H1 (cell line): ENCODE data around the gene KRT32. TPM values are rescaled to one million over a fixed set of nuclear protein-coding genes. Genes with fewer than 3 reads are reported as not detected.

Experiments used
- CTCF ChIA-PET: fragments of 300-600 bp; sonication (Branson Sonifier 250); formaldehyde crosslinking; loops from one replicate; lab custom pipeline; 2021; ENCODE audit not compliant: partially characterized antibody; lab: Charles Lee
- POLR2A ChIA-PET: fragments of 300-600 bp; sonication (Branson Sonifier 250); formaldehyde crosslinking; loops from one replicate; lab custom pipeline; 2021; ENCODE audit warnings: inconsistent platforms; ENCODE audit not compliant: partially characterized antibody; lab: Charles Lee
- DNase-seq, 2 experiments: peaks; one replicate each; pipeline versions ENCODE4 v3.0.0 to v3.0.0-alpha.2; 2010 to 2022; ENCODE audit warnings: low spot score in 2 of 2, low read depth in 1 of 2, mixed read lengths in 1 of 2
- FAIRE-seq: peaks from 2 replicates; lab custom pipeline; 2011; peaks lifted over from hg19 to GRCh38; lab: Jason Lieb, UNC
- H2AFZ ChIP-seq: 2 replicates; pipeline ENCODE4 v1.8.1; 2012; ENCODE audit warnings: low read length, inconsistent platforms
- H2AK5ac ChIP-seq: 2 replicates; pipeline ENCODE4 v1.6.1; 2013; ENCODE audit warnings: low read depth, low read length
- H2BK120ac ChIP-seq: replicated peaks from 2 replicates; pipeline ENCODE3; 2013; ENCODE audit warnings: low read depth, low read length, inconsistent platforms
- H2BK12ac ChIP-seq: 2 replicates; pipeline ENCODE4 v1.6.1; 2013; ENCODE audit warnings: low read depth, low read length
- H2BK15ac ChIP-seq: 2 replicates; pipeline ENCODE4 v1.6.1; 2013; ENCODE audit warnings: low read length
- H2BK20ac ChIP-seq: 2 replicates; pipeline ENCODE4 v1.6.1; 2013; ENCODE audit warnings: low read length
- H2BK5ac ChIP-seq: 2 replicates; pipeline ENCODE4 v1.6.1; 2013; ENCODE audit warnings: low read depth, low read length
- H3K14ac ChIP-seq: 2 replicates; pipeline ENCODE4 v1.6.1; 2013; ENCODE audit warnings: inconsistent platforms; ENCODE audit not compliant: insufficient read length
- H3K18ac ChIP-seq: 2 replicates; pipeline ENCODE4 v1.6.1; 2013; ENCODE audit warnings: low read length; ENCODE audit errors: extremely low read depth
- H3K23ac ChIP-seq: 2 replicates; pipeline ENCODE4 v1.6.1; 2013; ENCODE audit warnings: inconsistent platforms; ENCODE audit not compliant: insufficient read length
- H3K23me2 ChIP-seq: 2 replicates; pipeline ENCODE4 v1.6.1; 2013; ENCODE audit warnings: low read depth, low read length
- H3K27ac ChIP-seq: 2 replicates; pipeline ENCODE4 v1.6.1; 2011; ENCODE audit warnings: low read depth, low read length, inconsistent platforms
- H3K27me3 ChIP-seq, 4 experiments: replicated peaks in 1 of 4; 1 replicate in 1 of 4; 2 replicates in 3 of 4; pipeline versions ENCODE4 v1.6.1 to v1.8.1; 2011 to 2013; ENCODE audit warnings: low read length in 3 of 4, mild to moderate bottlenecking in 3 of 4, inconsistent platforms in 2 of 4, mixed read lengths in 2 of 4, moderate library complexity in 1 of 4; ENCODE audit not compliant: control insufficient read depth in 3 of 4, insufficient read depth in 3 of 4; ENCODE audit errors: extremely low read depth in 1 of 4
- H3K36me3 ChIP-seq, 4 experiments: 2 replicates each; pipeline versions ENCODE4 v1.6.1 to v1.8.1; 2011 to 2013; ENCODE audit warnings: mild to moderate bottlenecking in 4 of 4, low read length in 3 of 4, moderate library complexity in 2 of 4, control low read depth in 1 of 4, inconsistent platforms in 1 of 4; ENCODE audit not compliant: insufficient read depth in 4 of 4, control insufficient read depth in 2 of 4
- H3K4ac ChIP-seq: replicated peaks from 2 replicates; pipeline ENCODE3; 2013; ENCODE audit warnings: low read length, low read depth, mixed read lengths, inconsistent platforms; ENCODE audit not compliant: insufficient read length
- H3K4me1 ChIP-seq, 4 experiments: replicated peaks in 1 of 4; 1 replicate in 1 of 4; 2 replicates in 3 of 4; pipeline versions ENCODE4 v1.6.1 to v1.8.1; 2011 to 2013; ENCODE audit warnings: low read length in 3 of 4, inconsistent platforms in 2 of 4, mixed read lengths in 1 of 4; ENCODE audit not compliant: insufficient read depth in 4 of 4, control insufficient read depth in 3 of 4
- H3K4me2 ChIP-seq, 2 experiments: 2 replicates each; pipeline versions ENCODE4 v1.6.1 to v1.8.1; 2011 to 2013; ENCODE audit warnings: low read depth in 2 of 2, low read length in 2 of 2, control low read depth in 1 of 2, inconsistent platforms in 1 of 2, mild to moderate bottlenecking in 1 of 2; ENCODE audit not compliant: insufficient read depth in 1 of 2
- H3K4me3 ChIP-seq, 4 experiments: fragments of 200-600, 300-600 bp in 1 of 4; sonication (generic), shearing (Covaris generic), sonication (Bioruptor Twin) in 1 of 4; 2 replicates each; pipeline versions ENCODE4 v1.5.1 to v1.8.1; 2011 to 2016; ENCODE audit warnings: low read length in 4 of 4, low read depth in 3 of 4, control low read depth in 2 of 4, inconsistent platforms in 2 of 4, mild to moderate bottlenecking in 2 of 4, mixed read lengths in 1 of 4, moderate library complexity in 1 of 4; ENCODE audit not compliant: insufficient read depth in 2 of 4; ENCODE audit errors: extremely low read depth in 1 of 4
- H3K56ac ChIP-seq: replicated peaks from 2 replicates; pipeline ENCODE3; 2013; ENCODE audit warnings: low read depth, mild to moderate bottlenecking, mixed read lengths, low read length, inconsistent platforms; ENCODE audit not compliant: insufficient read length
- H3K79me1 ChIP-seq: 2 replicates; pipeline ENCODE4 v1.6.1; 2013; ENCODE audit warnings: low read depth, low read length, control low read depth
- H3K79me2 ChIP-seq, 2 experiments: 2 replicates each; pipeline versions ENCODE4 v1.6.1 to v1.8.1; 2012 to 2013; ENCODE audit warnings: low read length in 2 of 2, mild to moderate bottlenecking in 2 of 2, inconsistent platforms in 1 of 2; ENCODE audit not compliant: insufficient read depth in 2 of 2, control insufficient read depth in 1 of 2
- H3K9ac ChIP-seq, 4 experiments: replicated peaks in 1 of 4; 1 replicate in 1 of 4; 2 replicates in 3 of 4; pipeline versions ENCODE4 v1.6.1 to v1.8.1; 2011 to 2013; ENCODE audit warnings: low read depth in 3 of 4, low read length in 3 of 4, control low read depth in 2 of 4, mild to moderate bottlenecking in 2 of 4, moderate library complexity in 2 of 4, inconsistent platforms in 1 of 4; ENCODE audit errors: extremely low read depth in 1 of 4
- H3K9me3 ChIP-seq, 2 experiments: 2 replicates each; pipeline versions ENCODE4 v1.6.1 to v1.8.1; 2012 to 2013; ENCODE audit warnings: mild to moderate bottlenecking in 2 of 2, moderate library complexity in 2 of 2, control low read depth in 1 of 2, inconsistent platforms in 1 of 2, low read depth in 1 of 2, low read length in 1 of 2, mixed read lengths in 1 of 2; ENCODE audit not compliant: insufficient read depth in 2 of 2
- H4K20me1 ChIP-seq, 2 experiments: replicated peaks in 1 of 2; 2 replicates each; pipeline versions ENCODE3 to v1.8.1; 2011 to 2013; ENCODE audit warnings: inconsistent platforms in 2 of 2, low read length in 2 of 2, mild to moderate bottlenecking in 1 of 2; ENCODE audit not compliant: insufficient read depth in 2 of 2, control insufficient read depth in 1 of 2
- H4K5ac ChIP-seq: 2 replicates; pipeline ENCODE4 v1.6.1; 2013; ENCODE audit warnings: low read length, low read depth, mixed read lengths, inconsistent platforms; ENCODE audit not compliant: insufficient read length
- H4K8ac ChIP-seq: 2 replicates; pipeline ENCODE4 v1.8.0; 2013; ENCODE audit warnings: mild to moderate bottlenecking, moderate library complexity, low read length, inconsistent platforms; ENCODE audit not compliant: insufficient read depth; ENCODE audit errors: extremely low read depth
- H4K91ac ChIP-seq: replicated peaks from 2 replicates; pipeline ENCODE3; 2013; ENCODE audit warnings: low read length, mixed read lengths, inconsistent platforms; ENCODE audit not compliant: insufficient read length
- CBX8 ChIP-seq: fragments of 300-800, 300-1000 bp; sonication (generic); IDR thresholded peaks from 2 replicates; pipeline ENCODE4 v1.7.1; 2016; ENCODE audit warnings: low read depth, low read length, borderline replicate concordance
- CREB1 ChIP-seq: IDR thresholded peaks from 2 replicates; pipeline ENCODE4 v1.6.1; 2012; ENCODE audit warnings: inconsistent platforms
- HDAC2 ChIP-seq, 2 experiments: fragments of 300-600 bp in 1 of 2; sonication (generic) in 1 of 2; IDR thresholded peaks; 2 replicates each; pipeline ENCODE4 v1.6.1; 2011 to 2012; ENCODE audit warnings: low read depth in 2 of 2, low read length in 2 of 2, mild to moderate bottlenecking in 2 of 2, moderate library complexity in 2 of 2, borderline replicate concordance in 1 of 2, inconsistent platforms in 1 of 2
- KDM1A ChIP-seq: fragments of 200-600, 300-600 bp; sonication (generic); IDR thresholded peaks from 2 replicates; pipeline ENCODE4 v1.7.1; 2016; ENCODE audit warnings: mild to moderate bottlenecking, low read length, borderline replicate concordance
- KDM5A ChIP-seq: fragments of 200-600 bp; IDR thresholded peaks from 2 replicates; pipeline ENCODE4 v1.7.1; 2012; ENCODE audit warnings: mild to moderate bottlenecking, low read length, inconsistent platforms, mixed read lengths
- RAD21 ChIP-seq, 2 experiments: IDR thresholded peaks in 1 of 2; conservative IDR thresholded peaks in 1 of 2; 2 replicates each; pipeline ENCODE4 v1.6.1; 2011; ENCODE audit warnings: low read depth in 2 of 2, low read length in 2 of 2, improper control_type of control experiment in 1 of 2, inconsistent platforms in 1 of 2, mild to moderate bottlenecking in 1 of 2, moderate library complexity in 1 of 2
- SAP30 ChIP-seq: fragments of 300-600 bp; sonication (generic); IDR thresholded peaks from 2 replicates; pipeline ENCODE4 v1.7.1; 2012; ENCODE audit warnings: low read length, moderate library complexity, mild to moderate bottlenecking, inconsistent platforms; ENCODE audit not compliant: insufficient read depth, insufficient replicate concordance
- SRF ChIP-seq: IDR thresholded peaks from 2 replicates; pipeline ENCODE4 v1.6.1; 2011; ENCODE audit warnings: mild to moderate bottlenecking, low read depth, low read length, moderate library complexity
- WGBS, 2 experiments: shearing (Covaris generic) in 1 of 2; methylation state at CpG; one replicate each; pipeline versions ENCODE4 v1.1.6 to v1.1.7; 2013 to 2015; ENCODE audit warnings: low lambda C conversion rate in 2 of 2, mixed read lengths in 2 of 2, inconsistent platforms in 1 of 2, low coverage in 1 of 2, missing lambda C conversion rate in 1 of 2; ENCODE audit not compliant: insufficient replicate concordance in 2 of 2, insufficient coverage in 1 of 2, insufficient read length in 1 of 2; ENCODE audit errors: extremely low coverage in 1 of 2, missing lambda C conversion rate in 1 of 2; 5-methylcytosine and 5-hydroxymethylcytosine counted together
- polyA plus RNA-seq, 7 experiments: library from polyadenylated mRNA; depleted of rRNA in 3 of 7; stranded (reverse) in 5 of 7; unstranded in 2 of 7; fragments of >200 nt in 5 of 7; fragments of 200-250 nt in 2 of 7; gene quantifications; 1 replicate in 5 of 7; 2 replicates in 1 of 7; 4 replicates in 1 of 7; pipeline versions ENCODE4 v1.2.1 to v1.2.3, GENCODE V29; 2011 to 2013; ENCODE audit warnings: missing spikeins in 2 of 7, mixed read lengths in 2 of 7
- total RNA-seq: library from RNA; stranded (reverse); fragmentation: NEBNext Ultra II Directional; extraction: Animal tissue kit (Norgen Biotek cat#: 25700); gene quantifications from 2 replicates; pipeline ENCODE4 v1.2.1, GENCODE V29; 2021

KRT32 gene
- total and polyA plus RNA-seq, 2 of the 8 experiments (the other 6 are each of a cell fraction or from before 2014, with no cell fraction given): not detected

GRCh38 chr17:41433586-41433985 lies 33.6 kb downstream of the KRT32 start:
- Histone ChIP-seq H4K8ac (no peak overlapping the region), H2BK20ac (no peak overlapping the region), H3K23ac (no peak overlapping the region), H2BK5ac (no peak overlapping the region), H3K23me2 (no peaks in the 10 kb centered on the region), H2AFZ (no peak overlapping the region), H3K4me3 (no peak overlapping the region), H3K27me3 (no peaks in the 10 kb centered on the region), H3K14ac (no peak overlapping the region), H3K4me2 (no peak overlapping the region), H4K5ac (no peak overlapping the region), H3K27ac (no peak overlapping the region), H3K4me1 (peaks cover 0 to 3% (median 0%) of the 10 kb centered on the region in 4 experiments; a peak in 1 of 7 replicates), H4K20me1 (no peaks in the 10 kb centered on the region), H2BK120ac (no peak overlapping the region), H3K4ac (no peak overlapping the region), H2BK15ac (no peak overlapping the region), H3K36me3 (no peaks in the 10 kb centered on the region), H3K9me3 (no peaks in the 10 kb centered on the region; a peak in 1 of 4 replicates), H4K91ac (no peak overlapping the region), H3K18ac (no peak overlapping the region), H3K79me1 (no peaks in the 10 kb centered on the region), H2BK12ac (no peak overlapping the region), H3K56ac (no peak overlapping the region), H3K9ac (no peak overlapping the region), H2AK5ac (no peak overlapping the region), H3K79me2 (no peaks in the 10 kb centered on the region)
- no peak for TF ChIP-seq CBX8
- TF ChIP-seq SRF: no peak
- TF ChIP-seq SAP30: no peak
- no peak for TF ChIP-seq KDM1A
- no peak for TF ChIP-seq RAD21 (IDR thresholded peaks at IDR 0.05 in 1 of 2, conservative IDR thresholded peaks at IDR 0.05 in 1 of 2; ENCODE audit: low read depth in 2 of 2, low read length in 2 of 2)
- no peak for TF ChIP-seq KDM5A
- no peak for TF ChIP-seq CREB1
- TF ChIP-seq HDAC2 (IDR thresholded peaks at IDR 0.05; ENCODE audit: borderline replicate concordance in 1 of 2, low read depth in 2 of 2, low read length in 2 of 2): no peak
- no peak for DNase-seq
- WGBS, 2 experiments: 66% methylated on average over 4 of the region's 4 CpGs; no CpG with 5 or more reads in 1 of the 2 experiments
- POLR2A ChIA-PET: no interaction called here
- CTCF ChIA-PET: interaction anchor here (0.6 to 2.0 kb wide), 7 partner anchors 10 to 191 kb away, joined by 3 to 11 read pairs (median 5); partner anchors contain the start of genes KRT17 and KRT37
- FAIRE-seq: no peak
